Panc1 (cell line): ENCODE results near the gene SPA17. TPM values are rescaled to one million over a fixed set of nuclear protein-coding genes. Genes with fewer than 3 reads are reported as not detected.

Source experiments
- ATAC-seq: fragments of 200-7000 bp; cut with Tn5 transposase; 2 replicates; pipeline ENCODE4 v1.9.1; 2020; ENCODE audit warnings: mild to moderate bottlenecking, moderate library complexity
- BruUV-seq: library from RNA; stranded (reverse); fragments of 400-500 nt; replicated peaks from 2 replicates; lab custom pipeline; 2021; lab: Mats Ljungman, UMichigan
- CTCF ChIA-PET: fragments of 300-600 bp; sonication (Branson Sonifier 250); formaldehyde crosslinking; loops from one replicate; lab custom pipeline; 2022; ENCODE audit warnings: antibody characterized with exemption; lab: Charles Lee
- POLR2A ChIA-PET: fragments of 300-600 bp; sonication (Branson Sonifier 250); formaldehyde crosslinking; loops from one replicate; lab custom pipeline; 2022; ENCODE audit warnings: antibody characterized with exemption; lab: Charles Lee
- DNase-seq: peaks from one replicate; pipeline ENCODE4 v3.0.0-alpha.2; 2010; ENCODE audit warnings: low read depth, low spot score
- H3K27ac ChIP-seq: 2 replicates; pipeline ENCODE4 v1.5.1; 2011; ENCODE audit warnings: mild to moderate bottlenecking, low read length, inconsistent platforms
- H3K27me3 ChIP-seq: fragments of 200-500 bp; sonication (Bioruptor generic); 2 replicates; pipeline ENCODE4 v1.6.0; 2014; ENCODE audit warnings: low read length, inconsistent platforms; ENCODE audit not compliant: control insufficient read depth, insufficient read depth
- H3K36me3 ChIP-seq: fragments of 200-500 bp; sonication (Bioruptor generic); 2 replicates; pipeline ENCODE4 v1.5.1; 2014; ENCODE audit warnings: inconsistent platforms, mild to moderate bottlenecking, low read length, moderate library complexity; ENCODE audit not compliant: control insufficient read depth, insufficient read depth
- H3K4me1 ChIP-seq: 2 replicates; pipeline ENCODE4 v1.5.1; 2011; ENCODE audit warnings: inconsistent platforms, mild to moderate bottlenecking, low read length, moderate library complexity; ENCODE audit not compliant: control insufficient read depth, insufficient read depth
- H3K4me3 ChIP-seq, 2 experiments: 2 replicates each; pipeline ENCODE4 v1.5.1; 2011 to 2012; ENCODE audit warnings: low read depth in 2 of 2, low read length in 2 of 2, mild to moderate bottlenecking in 2 of 2, inconsistent platforms in 1 of 2, moderate library complexity in 1 of 2
- H3K9me3 ChIP-seq: fragments of 200-500 bp; sonication (Bioruptor generic); 2 replicates; pipeline ENCODE4 v1.5.1; 2014; ENCODE audit warnings: low read depth, mild to moderate bottlenecking, inconsistent platforms, low read length, moderate library complexity; ENCODE audit not compliant: control insufficient read depth, insufficient read depth
- CTCF ChIP-seq: fragments of 450-650 bp; IDR thresholded peaks from 2 replicates; pipeline ENCODE4 v1.5.1; 2017; ENCODE audit warnings: mild to moderate bottlenecking
- POLR2AphosphoS5 ChIP-seq: IDR thresholded peaks from 2 replicates; pipeline ENCODE4 v1.6.1; 2012; ENCODE audit warnings: mild to moderate bottlenecking, low read depth, low read length, moderate library complexity
- REST ChIP-seq, 2 experiments: IDR thresholded peaks; 2 replicates each; pipeline ENCODE4 v1.6.1; 2011 to 2012; ENCODE audit warnings: low read depth in 2 of 2, control low read depth in 1 of 2, low read length in 1 of 2, mild to moderate bottlenecking in 1 of 2, moderate library complexity in 1 of 2; ENCODE audit not compliant: insufficient read depth in 1 of 2
- SIN3A ChIP-seq: IDR thresholded peaks from 2 replicates; pipeline ENCODE4 v1.6.1; 2012; ENCODE audit warnings: low read depth, mild to moderate bottlenecking, low read length, moderate library complexity, borderline replicate concordance; ENCODE audit not compliant: insufficient read depth
- TCF7L2 ChIP-seq: IDR thresholded peaks from 2 replicates; pipeline ENCODE4 v1.6.1; 2011; ENCODE audit warnings: mild to moderate bottlenecking, low read depth, low read length, inconsistent platforms
- in situ Hi-C: cut with HindIII; loops from 2 replicates; pipeline ENCODE4 v1.10.0; 2016; ENCODE audit warnings: low sequenced_read_pairs, low pct_unique_long_range_greater_than_20kb
- intact Hi-C: fragments of 100-400 bp; cut with micrococcal nuclease; formaldehyde crosslinking; loops from one replicate; pipeline ENCODE4 v1.10.0; 2022; ENCODE audit not compliant: unreplicated experiment
- total RNA-seq: library from RNA; stranded (reverse); gene quantifications from one replicate; pipeline ENCODE4 v1.2.1, GENCODE V29; 2021; ENCODE audit not compliant: unreplicated experiment

The SPA17 gene
- total RNA-seq, 1 experiment from 2014 or later = 10.1 TPM

- ChIA-PET POLR2A (no interaction called here), CTCF (no interaction called here)
- Histone ChIP-seq H3K36me3 (no peaks in the 10 kb centered on the region), H3K27ac (no peak overlapping the region), H3K9me3 (no peaks in the 10 kb centered on the region), H3K4me3 (no peak overlapping the region), H3K4me1 (no peaks in the 10 kb centered on the region), H3K27me3 (no peaks in the 10 kb centered on the region)
- no TSS peak for BruUV-seq
- in situ Hi-C loops (no loop called here), intact Hi-C loops (no loop called here)
- DNase-seq (no peak), ATAC-seq (no peak)
- TF ChIP-seq REST (IDR thresholded peaks at IDR 0.05; ENCODE audit: insufficient read depth in 1 of 2, low read depth in 2 of 2, low read length in 1 of 2) = no peak
- no peak for TF ChIP-seq TCF7L2
- no peak for TF ChIP-seq POLR2AphosphoS5
- TF ChIP-seq CTCF = no peak
- TF ChIP-seq SIN3A = no peak
These were observed 15.8 kb upstream of the SPA17 start for GRCh38 chr11:124657904-124658303.

- BruUV-seq = no TSS peak
- Histone ChIP-seq H3K36me3 (no peaks in the 10 kb centered on the region), H3K4me1 (no peaks in the 10 kb centered on the region), H3K27me3 (no peaks in the 10 kb centered on the region), H3K27ac (no peak overlapping the region), H3K9me3 (no peaks in the 10 kb centered on the region), H3K4me3 (no peak overlapping the region)
- POLR2A ChIA-PET = no interaction called here
- TF ChIP-seq REST (IDR thresholded peaks at IDR 0.05; ENCODE audit: insufficient read depth in 1 of 2, low read depth in 2 of 2, low read length in 1 of 2) = no peak
- TF ChIP-seq POLR2AphosphoS5 = no peak
- TF ChIP-seq SIN3A = no peak
- no peak for TF ChIP-seq TCF7L2
- no peak for TF ChIP-seq CTCF
- no peak for DNase-seq
- in situ Hi-C loops = no loop called here
- no peak for ATAC-seq
- intact Hi-C loops = no loop called here
- CTCF ChIA-PET = no interaction called here
These were observed 15.2 kb upstream of the SPA17 start for GRCh38 chr11:124658501-124658900.
